Gastroesophageal sphincter (tissue), 3 donors: ENCODE data around the gene CYB561.

Experiments used
- CTCF ChIP-seq, 4 experiments: fragments of 200-600 bp in 2 of 4; fragments of 450-650 bp in 2 of 4; sonication (generic) in 1 of 4; IDR thresholded peaks; one replicate each; pipeline ENCODE4 v1.5.1; 2017 to 2019; ENCODE audit warnings: antibody characterized with exemption in 4 of 4, mild to moderate bottlenecking in 2 of 4, moderate library complexity in 2 of 4
- EP300 ChIP-seq: sonication (generic); formaldehyde crosslinking; IDR thresholded peaks from one replicate; pipeline ENCODE4 v1.6.1; 2017; ENCODE audit warnings: antibody characterized with exemption, mild to moderate bottlenecking
- POLR2A ChIP-seq, 2 donors: fragments of 450-650 bp; IDR thresholded peaks; one replicate each; pipeline ENCODE4 v1.6.1; 2017; ENCODE audit warnings: antibody characterized with exemption in 2 of 2, mild to moderate bottlenecking in 2 of 2, moderate library complexity in 1 of 2
- POLR2AphosphoS5 ChIP-seq: sonication (generic); formaldehyde crosslinking; IDR thresholded peaks from one replicate; pipeline ENCODE4 v1.6.1; 2017; ENCODE audit warnings: antibody characterized with exemption

- no peak for TF ChIP-seq CTCF (IDR thresholded peaks at IDR 0.05)
- TF ChIP-seq POLR2A (IDR thresholded peaks at IDR 0.05), result no peak
- TF ChIP-seq POLR2AphosphoS5, result no peak
- TF ChIP-seq EP300, result no peak
Measured at GRCh38 chr17:63431618-63431938, 14.5 kb downstream of the CYB561 start.
